GM12891 (cell line): ENCODE data around the gene IKZF1.
A peak's percentile ranks its signal among the peaks of the same experiment; 100 is the strongest.

ENCODE experiments used
- POLR2A ChIP-seq: IDR thresholded peaks from 2 replicates; pipeline ENCODE4 v1.6.1; 2011; ENCODE audit warnings: low read depth, low read length, control low read depth
- TAF1 ChIP-seq: IDR thresholded peaks from 2 replicates; pipeline ENCODE4 v1.6.1; 2011; ENCODE audit warnings: low read depth, low read length, control low read depth

DNA sequence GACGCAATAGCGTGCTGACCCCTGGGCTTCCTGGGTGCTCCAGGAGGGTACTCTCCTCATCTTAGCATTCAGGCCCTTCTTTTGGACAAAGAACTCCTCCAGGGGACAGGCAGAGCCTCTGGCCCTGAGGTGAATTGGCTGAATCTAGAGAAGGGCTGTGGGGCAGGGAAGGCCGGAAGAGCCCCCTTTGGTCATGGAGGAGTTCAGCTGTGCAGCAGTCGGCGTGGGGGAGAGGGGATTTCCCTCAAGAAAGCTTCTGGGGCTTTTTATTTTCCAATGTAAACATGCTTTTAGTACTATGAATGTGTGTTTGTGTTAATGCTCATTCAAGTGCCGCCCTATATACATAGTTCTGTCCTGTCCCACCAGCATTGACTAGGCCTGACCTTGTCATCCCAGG, 106.8 kb downstream of the IKZF1 start:
- 0 out of 2 replicates have a peak, but pooled peaks have one; percentile 22 for TF ChIP-seq TAF1
- no peak for TF ChIP-seq POLR2A
